ENCODE measurements around the gene IGF1R.
"Not testable (repeated sequence)": the region's sequence is repeated elsewhere in the genome, so short reads cannot be mapped to it uniquely, and the experiment has no call there.

Gene IGF1R

GRCh38 chr15:98618576-98618975 lies 29.8 kb upstream of the IGF1R start:
- H3K9ac ChIP-seq (ENCODE audit: low read length); H3K27me3 ChIP-seq (ENCODE audit: control insufficient read depth, insufficient read depth, low read length); H3K27ac ChIP-seq (ENCODE audit: low read length); H3K4me3 ChIP-seq (ENCODE audit: low read length); H3K36me3 ChIP-seq (ENCODE audit: control insufficient read depth, low read depth, low read length); H3K9me3 ChIP-seq (ENCODE audit: control insufficient read depth, low read depth, low read length); H3K4me1 ChIP-seq (ENCODE audit: control insufficient read depth, low read depth, low read length): not testable (repeated sequence)

DNA sequence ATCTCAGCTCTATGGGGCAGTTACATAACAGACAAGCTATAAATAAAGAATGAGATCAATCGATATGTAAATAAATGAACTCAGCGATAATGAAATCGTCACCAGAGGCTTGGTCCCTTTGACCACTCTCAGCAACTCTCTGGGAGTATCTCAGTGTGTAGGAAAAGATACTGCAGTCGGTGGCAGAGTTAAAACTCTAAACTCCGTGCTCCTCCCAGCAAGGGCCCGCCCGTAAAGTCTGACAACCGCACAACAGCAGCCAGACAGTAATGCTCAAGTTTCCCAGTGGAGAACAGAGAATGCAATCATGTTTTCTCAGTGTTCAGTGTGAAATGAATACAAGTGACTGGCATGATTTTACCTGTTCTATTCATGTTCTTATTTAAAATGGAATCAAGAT lies 28.3 kb upstream of the IGF1R start:
- H3K27ac ChIP-seq (ENCODE audit: low read length) = no peak overlapping the region
- H3K36me3 ChIP-seq (ENCODE audit: control insufficient read depth, low read depth, low read length) = no peaks in the 10 kb centered on the region
- no peak overlapping the region for H3K9ac ChIP-seq (ENCODE audit: low read length)
- no peaks in the 10 kb centered on the region for H3K9me3 ChIP-seq (ENCODE audit: control insufficient read depth, low read depth, low read length)
- no peaks in the 10 kb centered on the region for H3K4me1 ChIP-seq (ENCODE audit: control insufficient read depth, low read depth, low read length)
- H3K27me3 ChIP-seq (ENCODE audit: control insufficient read depth, insufficient read depth, low read length) = no peaks in the 10 kb centered on the region
- H3K4me3 ChIP-seq (ENCODE audit: low read length) = no peak overlapping the region

DNA sequence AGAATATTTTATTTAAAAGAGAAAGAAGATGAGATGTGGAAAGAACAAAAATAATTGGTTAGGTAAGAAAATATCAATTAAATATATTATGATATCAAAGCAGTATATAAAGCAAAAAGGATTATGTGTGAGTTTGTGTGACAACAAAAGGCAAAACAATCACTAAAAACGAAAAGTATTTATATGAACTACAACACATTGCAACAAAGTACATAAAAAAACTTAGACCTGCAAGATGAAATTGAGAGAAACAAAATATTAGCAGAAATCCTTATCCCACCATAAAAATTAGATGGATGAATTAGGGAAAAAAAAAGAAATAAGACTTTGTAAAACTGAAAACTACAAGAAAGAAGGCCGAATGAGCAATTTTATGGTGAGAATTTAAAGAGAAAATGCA lies 27.3 kb upstream of the IGF1R start:
- Histone ChIP-seq H3K9ac (ENCODE audit: low read length) (no peak overlapping the region), H3K27me3 (ENCODE audit: control insufficient read depth, insufficient read depth, low read length) (no peaks in the 10 kb centered on the region), H3K9me3 (ENCODE audit: control insufficient read depth, low read depth, low read length) (no peaks in the 10 kb centered on the region), H3K27ac (ENCODE audit: low read length) (no peak overlapping the region), H3K36me3 (ENCODE audit: control insufficient read depth, low read depth, low read length) (no peaks in the 10 kb centered on the region), H3K4me3 (ENCODE audit: low read length) (no peak overlapping the region), H3K4me1 (ENCODE audit: control insufficient read depth, low read depth, low read length) (no peaks in the 10 kb centered on the region)

- H3K4me1 ChIP-seq (ENCODE audit: control insufficient read depth, low read depth, low read length) = no peaks in the 10 kb centered on the region
- H3K27ac ChIP-seq (ENCODE audit: low read length) = no peak overlapping the region
- no peaks in the 10 kb centered on the region for H3K9me3 ChIP-seq (ENCODE audit: control insufficient read depth, low read depth, low read length)
- H3K27me3 ChIP-seq (ENCODE audit: control insufficient read depth, insufficient read depth, low read length) = no peaks in the 10 kb centered on the region
- no peak overlapping the region for H3K9ac ChIP-seq (ENCODE audit: low read length)
- no peaks in the 10 kb centered on the region for H3K36me3 ChIP-seq (ENCODE audit: control insufficient read depth, low read depth, low read length)
- no peak overlapping the region for H3K4me3 ChIP-seq (ENCODE audit: low read length)
Measured at GRCh38 chr15:98625614-98626013, 22.7 kb upstream of the IGF1R start.

- Histone ChIP-seq H3K9me3 (ENCODE audit: control insufficient read depth, low read depth, low read length) (no peaks in the 10 kb centered on the region), H3K27me3 (ENCODE audit: control insufficient read depth, insufficient read depth, low read length) (no peaks in the 10 kb centered on the region), H3K9ac (ENCODE audit: low read length) (no peak overlapping the region), H3K4me3 (ENCODE audit: low read length) (no peak overlapping the region), H3K27ac (ENCODE audit: low read length) (no peak overlapping the region), H3K36me3 (ENCODE audit: control insufficient read depth, low read depth, low read length) (no peaks in the 10 kb centered on the region), H3K4me1 (ENCODE audit: control insufficient read depth, low read depth, low read length) (no peaks in the 10 kb centered on the region)
Measured at GRCh38 chr15:98626153-98626552, 22.2 kb upstream of the IGF1R start.

DNA sequence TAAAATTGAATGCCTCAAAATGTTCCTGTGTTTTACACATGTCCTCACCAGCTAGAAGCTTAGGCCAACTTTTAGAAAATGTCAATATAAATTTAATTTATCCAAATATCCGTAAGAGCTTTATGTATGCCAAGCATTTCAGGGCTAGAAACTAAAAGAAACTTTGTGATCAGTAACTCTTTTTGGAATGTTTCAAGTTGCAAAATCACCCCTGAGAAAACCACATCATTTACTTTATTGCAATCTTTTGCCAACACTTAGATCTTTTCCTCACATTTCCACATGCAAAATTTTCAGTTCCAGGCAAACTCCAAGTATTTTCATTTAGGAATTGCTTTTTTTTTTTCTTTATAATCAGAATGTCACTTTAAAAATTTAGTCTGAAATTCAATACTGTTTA lies 20.1 kb upstream of the IGF1R start:
- no peaks in the 10 kb centered on the region for H3K4me1 ChIP-seq (ENCODE audit: control insufficient read depth, low read depth, low read length)
- no peak overlapping the region for H3K4me3 ChIP-seq (ENCODE audit: low read length)
- no peaks in the 10 kb centered on the region for H3K9me3 ChIP-seq (ENCODE audit: control insufficient read depth, low read depth, low read length)
- no peak overlapping the region for H3K27ac ChIP-seq (ENCODE audit: low read length)
- H3K36me3 ChIP-seq (ENCODE audit: control insufficient read depth, low read depth, low read length) = no peaks in the 10 kb centered on the region
- no peak overlapping the region for H3K9ac ChIP-seq (ENCODE audit: low read length)
- H3K27me3 ChIP-seq (ENCODE audit: control insufficient read depth, insufficient read depth, low read length) = no peaks in the 10 kb centered on the region

- no peak overlapping the region for H3K9ac ChIP-seq (ENCODE audit: low read length)
- H3K27ac ChIP-seq (ENCODE audit: low read length) = no peak overlapping the region
- H3K4me1 ChIP-seq (ENCODE audit: control insufficient read depth, low read depth, low read length) = no peaks in the 10 kb centered on the region
- no peaks in the 10 kb centered on the region for H3K27me3 ChIP-seq (ENCODE audit: control insufficient read depth, insufficient read depth, low read length)
- H3K36me3 ChIP-seq (ENCODE audit: control insufficient read depth, low read depth, low read length) = no peaks in the 10 kb centered on the region
- no peak overlapping the region for H3K4me3 ChIP-seq (ENCODE audit: low read length)
- H3K9me3 ChIP-seq (ENCODE audit: control insufficient read depth, low read depth, low read length) = no peaks in the 10 kb centered on the region
Measured at GRCh38 chr15:98635848-98636247, 12.5 kb upstream of the IGF1R start.

GRCh38 chr15:98643115-98643514 lies 5.2 kb upstream of the IGF1R start:
- Histone ChIP-seq H3K27ac (ENCODE audit: low read length) (no peak overlapping the region), H3K9me3 (ENCODE audit: control insufficient read depth, low read depth, low read length) (no peaks in the 10 kb centered on the region), H3K36me3 (ENCODE audit: control insufficient read depth, low read depth, low read length) (no peaks in the 10 kb centered on the region), H3K27me3 (ENCODE audit: control insufficient read depth, insufficient read depth, low read length) (no peaks in the 10 kb centered on the region), H3K4me1 (ENCODE audit: control insufficient read depth, low read depth, low read length) (peaks cover 6% of the 10 kb centered on the region), H3K4me3 (ENCODE audit: low read length) (no peak overlapping the region), H3K9ac (ENCODE audit: low read length) (no peak overlapping the region)

DNA sequence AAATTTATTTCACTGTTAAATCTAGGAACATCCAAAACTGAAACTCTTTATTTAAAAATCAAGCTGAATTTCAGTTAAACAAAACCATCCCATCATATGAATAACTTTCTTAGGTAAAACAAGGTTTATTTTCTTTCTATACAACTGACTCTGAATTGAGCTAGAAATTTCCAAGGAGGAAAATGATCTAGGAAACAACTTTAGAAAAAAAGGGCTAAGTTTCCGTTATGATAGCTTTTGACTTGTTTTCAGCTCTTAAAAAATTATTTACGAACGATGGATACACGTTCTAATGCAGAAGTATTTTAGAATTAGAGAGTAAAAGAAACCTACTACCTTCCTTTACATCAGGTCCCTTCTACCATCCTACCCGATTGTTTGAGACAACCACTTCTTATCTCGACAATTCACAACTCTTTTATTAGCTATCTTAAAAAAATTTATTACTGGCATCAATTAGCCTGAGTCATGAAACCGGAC lies 1.8 kb upstream of the IGF1R start:
- no peaks in the 10 kb centered on the region for H3K9me3 ChIP-seq (ENCODE audit: control insufficient read depth, low read depth, low read length)
- peaks cover 13% of the 10 kb centered on the region for H3K27me3 ChIP-seq (ENCODE audit: control insufficient read depth, insufficient read depth, low read length)
- H3K36me3 ChIP-seq (ENCODE audit: control insufficient read depth, low read depth, low read length) = no peaks in the 10 kb centered on the region
- H3K4me1 ChIP-seq (ENCODE audit: control insufficient read depth, low read depth, low read length) = peaks cover 7% of the 10 kb centered on the region
- H3K9ac ChIP-seq (ENCODE audit: low read length) = peak overlapping the region; percentile 88
- H3K4me3 ChIP-seq (ENCODE audit: low read length) = peak overlapping the region; percentile 69
- no peak overlapping the region for H3K27ac ChIP-seq (ENCODE audit: low read length)

DNA sequence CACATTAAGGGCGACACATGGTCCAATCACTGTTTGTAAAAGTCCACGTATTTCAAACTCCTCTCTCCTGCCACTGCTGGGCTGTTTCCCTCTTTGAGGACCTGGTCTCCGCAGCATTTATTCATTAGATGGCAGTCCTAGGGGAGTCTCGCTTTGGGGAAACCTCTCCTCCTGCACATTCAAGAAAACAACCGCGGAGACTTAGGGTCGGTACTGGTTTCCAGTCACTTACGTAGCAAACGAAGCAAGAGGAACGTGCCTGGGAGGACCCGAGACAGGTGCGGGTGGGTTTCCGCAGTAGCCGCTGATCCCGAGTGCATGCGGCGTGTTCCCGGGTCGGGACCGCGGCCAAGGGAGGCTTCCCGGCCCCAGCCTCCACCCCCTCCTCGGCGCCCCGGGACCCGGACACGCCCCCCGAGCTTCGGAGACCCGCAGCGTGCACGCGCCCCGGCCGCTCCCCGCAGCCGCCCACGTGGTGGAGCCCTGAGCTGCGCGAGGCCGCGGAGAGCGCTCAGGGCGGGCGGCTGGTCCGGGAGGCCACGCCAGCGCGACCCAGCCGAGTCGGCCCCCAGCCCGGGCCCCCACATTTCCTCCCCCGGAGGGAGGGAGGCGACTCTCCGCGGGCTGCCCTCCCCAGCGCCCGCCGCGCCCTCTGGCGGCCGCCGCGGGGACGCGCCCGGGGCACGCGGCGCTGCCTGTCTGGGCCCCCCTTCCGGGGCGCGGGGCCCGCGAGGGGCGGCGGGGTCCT lies 1.1 kb upstream of the IGF1R start:
- Histone ChIP-seq H3K27ac (ENCODE audit: low read length) (peak overlapping the region; percentile 82), H3K9ac (ENCODE audit: low read length) (peak overlapping the region; percentile 88), H3K27me3 (ENCODE audit: control insufficient read depth, insufficient read depth, low read length) (peaks cover 19% of the 10 kb centered on the region), H3K36me3 (ENCODE audit: control insufficient read depth, low read depth, low read length) (no peaks in the 10 kb centered on the region), H3K4me3 (ENCODE audit: low read length) (peak overlapping the region; percentile 69), H3K4me1 (ENCODE audit: control insufficient read depth, low read depth, low read length) (peaks cover 13% of the 10 kb centered on the region), H3K9me3 (ENCODE audit: control insufficient read depth, low read depth, low read length) (no peaks in the 10 kb centered on the region)

DNA sequence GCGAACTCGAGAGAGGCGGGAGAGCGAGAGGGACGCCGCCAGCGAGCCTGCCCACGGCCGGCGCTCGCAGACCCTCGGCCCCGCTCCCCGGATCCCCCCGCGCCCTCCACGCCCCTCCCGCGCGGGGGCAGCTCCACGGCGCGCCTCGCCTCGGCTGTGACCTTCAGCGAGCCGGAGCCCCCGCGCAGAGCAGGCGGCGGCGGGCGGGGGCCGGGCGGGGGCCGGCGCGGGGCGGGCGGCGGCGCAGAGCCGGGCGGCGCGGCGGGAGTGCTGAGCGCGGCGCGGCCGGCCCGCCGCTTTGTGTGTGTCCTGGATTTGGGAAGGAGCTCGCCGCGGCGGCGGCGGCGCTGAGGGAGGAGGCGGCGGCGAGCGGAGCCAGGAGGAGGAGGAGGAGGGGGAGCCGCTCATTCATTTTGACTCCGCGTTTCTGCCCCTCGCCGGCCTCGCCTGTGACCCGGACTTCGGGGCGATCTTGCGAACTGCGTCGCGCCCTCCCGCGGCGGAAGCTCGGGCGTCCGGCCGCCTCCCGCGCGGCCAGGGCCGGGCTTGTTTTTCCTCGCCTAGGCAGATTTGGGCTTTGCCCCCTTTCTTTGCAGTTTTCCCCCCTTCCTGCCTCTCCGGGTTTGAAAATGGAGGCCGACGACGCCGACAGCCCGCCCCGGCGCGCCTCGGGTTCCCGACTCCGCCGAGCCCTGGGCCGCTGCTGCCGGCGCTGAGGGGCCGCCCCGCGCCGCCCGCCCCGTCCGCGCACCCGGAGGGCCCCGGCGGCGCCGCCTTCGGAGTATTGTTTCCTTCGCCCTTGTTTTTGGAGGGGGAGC lies 524 bp downstream of the IGF1R start:
- peak overlapping the region; percentile 81 for H3K9ac ChIP-seq (ENCODE audit: low read length)
- no peaks in the 10 kb centered on the region for H3K36me3 ChIP-seq (ENCODE audit: control insufficient read depth, low read depth, low read length)
- H3K27ac ChIP-seq (ENCODE audit: low read length) = no peak overlapping the region
- peaks cover 25% of the 10 kb centered on the region for H3K27me3 ChIP-seq (ENCODE audit: control insufficient read depth, insufficient read depth, low read length)
- H3K9me3 ChIP-seq (ENCODE audit: control insufficient read depth, low read depth, low read length) = no peaks in the 10 kb centered on the region
- peak overlapping the region; percentile 74 for H3K4me3 ChIP-seq (ENCODE audit: low read length)
- H3K4me1 ChIP-seq (ENCODE audit: control insufficient read depth, low read depth, low read length) = peaks cover 15% of the 10 kb centered on the region

Measured in iPS-18a (cell line).